ENCODE data around the gene POU6F2. TPM values are rescaled to one million over a fixed set of nuclear protein-coding genes. Genes with fewer than 3 reads are reported as not detected.

The POU6F2 gene
- total RNA-seq, 1 experiment from 2014 or later: not detected

DNA sequence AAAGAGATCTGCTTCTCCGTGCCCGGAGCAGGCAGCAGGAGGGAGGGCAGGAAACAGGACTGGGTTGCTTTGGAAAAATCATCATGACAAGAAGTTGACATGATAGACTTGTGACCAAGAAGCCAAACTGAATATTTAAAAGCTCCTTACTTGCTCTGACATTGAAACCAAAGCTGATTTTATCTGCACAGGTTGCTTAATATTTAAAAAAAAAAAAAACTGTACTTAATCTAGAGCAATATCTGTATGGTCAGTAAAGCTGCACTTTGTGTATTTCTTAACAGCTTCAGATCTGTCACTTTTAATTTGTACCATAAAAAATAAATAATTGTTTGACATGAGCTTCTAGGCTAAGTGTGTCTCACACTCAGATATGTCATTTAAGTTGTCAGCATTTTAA lies 490.6 kb downstream of the POU6F2 start:
- no peak overlapping the region for H3K4me3 ChIP-seq (ENCODE audit: low read depth in 2 of 2, low read length in 2 of 2)
- H3K36me3 ChIP-seq (ENCODE audit: control insufficient read depth, insufficient read depth, low read length): no peaks in the 10 kb centered on the region
- intact Hi-C loops (cut with micrococcal nuclease; ENCODE audit: unreplicated experiment): no loop called here
- DNase-seq (ENCODE audit: low read depth, low spot score) (no peak), ATAC-seq (no peak)
- in situ Hi-C loops (cut with HindIII; ENCODE audit: low pct_unique_long_range_greater_than_20kb, low sequenced_read_pairs): no loop called here
- ChIA-PET CTCF (interaction anchor here (0.7 kb wide), 1 partner anchor 206 kb away, joined by 5 read pairs; no protein-coding TSS in a partner anchor), POLR2A (no interaction called here)
- no peaks in the 10 kb centered on the region for H3K9me3 ChIP-seq (ENCODE audit: control insufficient read depth, insufficient read depth, low read depth, low read length)
- H3K27me3 ChIP-seq (ENCODE audit: control insufficient read depth, insufficient read depth, low read length): peaks cover 2% of the 10 kb centered on the region; the same call in 1 of the 2 replicates
- no peak overlapping the region for H3K27ac ChIP-seq (ENCODE audit: low read length)
- peaks cover 4% of the 10 kb centered on the region; the same call in 1 of the 2 replicates for H3K4me1 ChIP-seq (ENCODE audit: control insufficient read depth, insufficient read depth, low read length)
- no TSS peak for BruUV-seq (replicated peaks)
- TF ChIP-seq, protein P1, sequence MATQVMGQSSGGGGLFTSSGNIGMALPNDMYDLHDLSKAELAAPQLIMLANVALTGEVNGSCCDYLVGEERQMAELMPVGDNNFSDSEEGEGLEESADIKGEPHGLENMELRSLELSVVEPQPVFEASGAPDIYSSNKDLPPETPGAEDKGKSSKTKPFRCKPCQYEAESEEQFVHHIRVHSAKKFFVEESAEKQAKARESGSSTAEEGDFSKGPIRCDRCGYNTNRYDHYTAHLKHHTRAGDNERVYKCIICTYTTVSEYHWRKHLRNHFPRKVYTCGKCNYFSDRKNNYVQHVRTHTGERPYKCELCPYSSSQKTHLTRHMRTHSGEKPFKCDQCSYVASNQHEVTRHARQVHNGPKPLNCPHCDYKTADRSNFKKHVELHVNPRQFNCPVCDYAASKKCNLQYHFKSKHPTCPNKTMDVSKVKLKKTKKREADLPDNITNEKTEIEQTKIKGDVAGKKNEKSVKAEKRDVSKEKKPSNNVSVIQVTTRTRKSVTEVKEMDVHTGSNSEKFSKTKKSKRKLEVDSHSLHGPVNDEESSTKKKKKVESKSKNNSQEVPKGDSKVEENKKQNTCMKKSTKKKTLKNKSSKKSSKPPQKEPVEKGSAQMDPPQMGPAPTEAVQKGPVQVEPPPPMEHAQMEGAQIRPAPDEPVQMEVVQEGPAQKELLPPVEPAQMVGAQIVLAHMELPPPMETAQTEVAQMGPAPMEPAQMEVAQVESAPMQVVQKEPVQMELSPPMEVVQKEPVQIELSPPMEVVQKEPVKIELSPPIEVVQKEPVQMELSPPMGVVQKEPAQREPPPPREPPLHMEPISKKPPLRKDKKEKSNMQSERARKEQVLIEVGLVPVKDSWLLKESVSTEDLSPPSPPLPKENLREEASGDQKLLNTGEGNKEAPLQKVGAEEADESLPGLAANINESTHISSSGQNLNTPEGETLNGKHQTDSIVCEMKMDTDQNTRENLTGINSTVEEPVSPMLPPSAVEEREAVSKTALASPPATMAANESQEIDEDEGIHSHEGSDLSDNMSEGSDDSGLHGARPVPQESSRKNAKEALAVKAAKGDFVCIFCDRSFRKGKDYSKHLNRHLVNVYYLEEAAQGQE (IDR thresholded peaks at IDR 0.05; ENCODE audit: insufficient read depth in 1 of 2, low read depth in 2 of 2, low read length in 1 of 2): no peak
- TF ChIP-seq SIN3A (IDR thresholded peaks at IDR 0.05; ENCODE audit: borderline replicate concordance, insufficient read depth, low read depth, low read length) (no peak), TCF7L2 (IDR thresholded peaks at IDR 0.05; ENCODE audit: low read depth, low read length) (no peak)
- TF ChIP-seq, protein P2, sequence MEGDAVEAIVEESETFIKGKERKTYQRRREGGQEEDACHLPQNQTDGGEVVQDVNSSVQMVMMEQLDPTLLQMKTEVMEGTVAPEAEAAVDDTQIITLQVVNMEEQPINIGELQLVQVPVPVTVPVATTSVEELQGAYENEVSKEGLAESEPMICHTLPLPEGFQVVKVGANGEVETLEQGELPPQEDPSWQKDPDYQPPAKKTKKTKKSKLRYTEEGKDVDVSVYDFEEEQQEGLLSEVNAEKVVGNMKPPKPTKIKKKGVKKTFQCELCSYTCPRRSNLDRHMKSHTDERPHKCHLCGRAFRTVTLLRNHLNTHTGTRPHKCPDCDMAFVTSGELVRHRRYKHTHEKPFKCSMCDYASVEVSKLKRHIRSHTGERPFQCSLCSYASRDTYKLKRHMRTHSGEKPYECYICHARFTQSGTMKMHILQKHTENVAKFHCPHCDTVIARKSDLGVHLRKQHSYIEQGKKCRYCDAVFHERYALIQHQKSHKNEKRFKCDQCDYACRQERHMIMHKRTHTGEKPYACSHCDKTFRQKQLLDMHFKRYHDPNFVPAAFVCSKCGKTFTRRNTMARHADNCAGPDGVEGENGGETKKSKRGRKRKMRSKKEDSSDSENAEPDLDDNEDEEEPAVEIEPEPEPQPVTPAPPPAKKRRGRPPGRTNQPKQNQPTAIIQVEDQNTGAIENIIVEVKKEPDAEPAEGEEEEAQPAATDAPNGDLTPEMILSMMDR (IDR thresholded peaks at IDR 0.05): no peak

DNA sequence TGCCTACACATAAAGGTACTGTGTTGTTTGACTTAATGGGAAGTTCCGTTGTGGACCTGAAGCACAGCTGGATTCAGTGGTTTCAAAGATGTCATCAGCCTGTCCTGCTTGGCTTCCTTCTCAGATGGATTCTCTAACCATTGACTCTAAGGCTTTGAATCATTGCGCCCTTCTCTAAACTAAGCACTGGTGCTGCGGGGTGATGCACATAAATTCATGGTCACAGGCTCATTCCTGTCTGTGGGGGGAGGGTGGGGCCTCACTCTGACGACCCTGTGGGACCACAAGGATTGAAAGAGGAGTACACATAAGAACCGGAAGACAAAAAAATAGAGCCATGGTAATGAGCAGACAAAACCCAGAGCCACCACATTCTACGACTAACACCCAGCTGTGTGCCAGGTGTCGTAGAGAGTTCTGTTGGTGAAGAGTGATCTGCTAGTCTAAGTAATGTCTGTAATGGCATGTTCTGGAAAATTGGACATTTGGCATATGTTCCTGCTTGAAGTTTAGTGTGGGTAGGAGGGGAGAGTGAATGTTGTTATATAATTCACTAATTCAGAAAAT lies 491.2 kb downstream of the POU6F2 start:
- no peak for ATAC-seq
- no TSS peak for BruUV-seq (replicated peaks)
- TF ChIP-seq, protein P1 (IDR thresholded peaks at IDR 0.05; ENCODE audit: insufficient read depth in 1 of 2, low read depth in 2 of 2, low read length in 1 of 2): no peak
- no peak for TF ChIP-seq SIN3A (IDR thresholded peaks at IDR 0.05; ENCODE audit: borderline replicate concordance, insufficient read depth, low read depth, low read length)
- no peak for TF ChIP-seq TCF7L2 (IDR thresholded peaks at IDR 0.05; ENCODE audit: low read depth, low read length)
- TF ChIP-seq, protein P2 (IDR thresholded peaks at IDR 0.05): no peak
- no peak for TF ChIP-seq POLR2AphosphoS5 (IDR thresholded peaks at IDR 0.05; ENCODE audit: low read depth, low read length)
- Histone ChIP-seq H3K9me3 (ENCODE audit: control insufficient read depth, insufficient read depth, low read depth, low read length) (no peaks in the 10 kb centered on the region), H3K27ac (ENCODE audit: low read length) (no peak overlapping the region), H3K4me1 (ENCODE audit: control insufficient read depth, insufficient read depth, low read length) (peaks cover 4% of the 10 kb centered on the region; the same call in 1 of the 2 replicates), H3K36me3 (ENCODE audit: control insufficient read depth, insufficient read depth, low read length) (no peaks in the 10 kb centered on the region), H3K27me3 (ENCODE audit: control insufficient read depth, insufficient read depth, low read length) (peaks cover 2% of the 10 kb centered on the region; the same call in 1 of the 2 replicates), H3K4me3 (ENCODE audit: low read depth in 2 of 2, low read length in 2 of 2) (no peak overlapping the region)
- ChIA-PET CTCF (interaction anchor here (0.7 kb wide), 1 partner anchor 207 kb away, joined by 5 read pairs; no protein-coding TSS in a partner anchor), POLR2A (no interaction called here)
- intact Hi-C loops (cut with micrococcal nuclease; ENCODE audit: unreplicated experiment) (no loop called here), in situ Hi-C loops (cut with HindIII; ENCODE audit: low pct_unique_long_range_greater_than_20kb, low sequenced_read_pairs) (no loop called here)
- no peak for DNase-seq (ENCODE audit: low read depth, low spot score)
